ENCODE data around the gene MRPL20.
"Not testable (repeated sequence)": the region's sequence is repeated elsewhere in the genome, so short reads cannot be mapped to it uniquely, and the experiment has no call there.

Gene MRPL20

GRCh38 chr1:1406101-1406820, 832 bp downstream of the MRPL20 start:
- DNase-seq (ENCODE audit: low spot score), result no peak

GRCh38 chr1:1403653-1404052, 3.4 kb downstream of the MRPL20 start:
- DNase-seq (ENCODE audit: low spot score), result no peak

- not testable (repeated sequence) for DNase-seq (ENCODE audit: low spot score)
These were observed 4.1 kb downstream of the MRPL20 start for GRCh38 chr1:1402901-1403392.

- peak; percentile 58 for DNase-seq (ENCODE audit: low spot score)
These were observed 4.8 kb downstream of the MRPL20 start for GRCh38 chr1:1402072-1402900.

GRCh38 chr1:1401457-1402010, 5.6 kb downstream of the MRPL20 start:
- no peak for DNase-seq (ENCODE audit: low spot score)

- DNase-seq (ENCODE audit: low spot score), result peak; percentile 43
These were observed 6.3 kb downstream of the MRPL20 start for GRCh38 chr1:1400576-1401456.

- DNase-seq (ENCODE audit: low spot score), result peak; percentile 49
These were observed 7.1 kb downstream of the MRPL20 start for GRCh38 chr1:1399872-1400575.

GRCh38 chr1:1399187-1399871, 7.8 kb downstream of the MRPL20 start, which contains the start of gene CCNL2:
Gene CCNL2, minus strand, starts transcription at chr1:1399335. Its CDS starts 29 bp downstream, at chr1:1399306.
- peak; percentile 99 for DNase-seq (ENCODE audit: low spot score)

- no peak for DNase-seq (ENCODE audit: low spot score)
These were observed 8.4 kb downstream of the MRPL20 start for GRCh38 chr1:1398677-1399186.

- DNase-seq (ENCODE audit: low spot score), result no peak
These were observed 9.1 kb downstream of the MRPL20 start for GRCh38 chr1:1397839-1398523.

- no peak for DNase-seq (ENCODE audit: low spot score)
These were observed 11.9 kb downstream of the MRPL20 start for GRCh38 chr1:1395166-1395565.

GRCh38 chr1:1394116-1394515, 13.0 kb downstream of the MRPL20 start:
- DNase-seq (ENCODE audit: low spot score), result no peak

- no peak for DNase-seq (ENCODE audit: low spot score)
These were observed 13.7 kb downstream of the MRPL20 start for GRCh38 chr1:1393428-1393827.

- DNase-seq (ENCODE audit: low spot score), result no peak
These were observed 14.1 kb downstream of the MRPL20 start for GRCh38 chr1:1393014-1393413.

- DNase-seq (ENCODE audit: low spot score), result no peak
These were observed 15.9 kb downstream of the MRPL20 start for GRCh38 chr1:1391225-1391624.

GRCh38 chr1:1390675-1391074, 16.4 kb downstream of the MRPL20 start:
- no peak for DNase-seq (ENCODE audit: low spot score)

GRCh38 chr1:1388078-1388472, 19.0 kb downstream of the MRPL20 start:
- DNase-seq (ENCODE audit: low spot score), result no peak

- no peak for DNase-seq (ENCODE audit: low spot score)
These were observed 19.7 kb downstream of the MRPL20 start for GRCh38 chr1:1387098-1388077.

All from ecto neural progenitor cell (in vitro differentiated cells).